Gastroesophageal sphincter (tissue), 4 donors: ENCODE results near the gene CELA1. TPM values are rescaled to one million over a fixed set of nuclear protein-coding genes. Genes with fewer than 3 reads are reported as not detected.

ENCODE experiments used
- ATAC-seq: fragments of 150-250 bp; one replicate; pipeline ENCODE4 v1.9.1; 2016; ENCODE audit warnings: mild to moderate bottlenecking, moderate library complexity
- H3K27ac ChIP-seq, 4 donors: fragments of 200-600 bp; sonication (generic) in 3 of 4; 1 replicate in 3 of 4; 2 replicates in 1 of 4; pipeline ENCODE4 v1.5.1; 2016 to 2019
- H3K27me3 ChIP-seq: fragments of 200-600 bp; sonication (generic); one replicate; pipeline ENCODE4 v1.5.1; 2019
- H3K36me3 ChIP-seq, 2 donors: fragments of 200-600 bp; sonication (generic); one replicate each; pipeline ENCODE4 v1.5.1; 2019; ENCODE audit warnings: control low read depth in 1 of 2
- H3K4me1 ChIP-seq, 3 donors: fragments of 200-600 bp; sonication (generic); 1 replicate in 2 of 3; 2 replicates in 1 of 3; pipeline ENCODE4 v1.5.1; 2016 to 2019; ENCODE audit warnings: control low read depth in 2 of 3
- H3K4me3 ChIP-seq, 2 donors: fragments of 200-600 bp; sonication (generic); one replicate each; pipeline ENCODE4 v1.5.1; 2019; ENCODE audit warnings: mild to moderate bottlenecking in 1 of 2, moderate library complexity in 1 of 2
- H3K9me3 ChIP-seq, 3 donors: fragments of 200-600 bp; sonication (generic); one replicate each; pipeline ENCODE4 v1.5.1; 2017 to 2019; ENCODE audit warnings: control low read depth in 2 of 3
- CTCF ChIP-seq, 4 experiments: fragments of 200-600 bp in 2 of 4; fragments of 450-650 bp in 2 of 4; sonication (generic) in 1 of 4; IDR thresholded peaks; one replicate each; pipeline ENCODE4 v1.5.1; 2017 to 2019; ENCODE audit warnings: antibody characterized with exemption in 4 of 4, mild to moderate bottlenecking in 2 of 4, moderate library complexity in 2 of 4
- EP300 ChIP-seq: sonication (generic); formaldehyde crosslinking; IDR thresholded peaks from one replicate; pipeline ENCODE4 v1.6.1; 2017; ENCODE audit warnings: antibody characterized with exemption, mild to moderate bottlenecking
- POLR2A ChIP-seq, 2 donors: fragments of 450-650 bp; IDR thresholded peaks; one replicate each; pipeline ENCODE4 v1.6.1; 2017; ENCODE audit warnings: antibody characterized with exemption in 2 of 2, mild to moderate bottlenecking in 2 of 2, moderate library complexity in 1 of 2
- POLR2AphosphoS5 ChIP-seq: sonication (generic); formaldehyde crosslinking; IDR thresholded peaks from one replicate; pipeline ENCODE4 v1.6.1; 2017; ENCODE audit warnings: antibody characterized with exemption
- WGBS, 2 donors: methylation state at CpG; one replicate each; pipeline ENCODE4 v1.1.5; 2018; ENCODE audit warnings: low coverage in 1 of 2; 5-methylcytosine and 5-hydroxymethylcytosine counted together
- total RNA-seq, 4 donors: library from RNA; depleted of rRNA; stranded (reverse); fragments of >200 nt; gene quantifications; one replicate each; pipeline ENCODE4 v1.1.0, GENCODE V29; 2016

Gene CELA1
- total RNA-seq, 4 donors from 2014 or later: not detected

GRCh38 chr12:51388069-51388799 is 41.8 kb upstream of the CELA1 start:
- H3K4me1 ChIP-seq: peaks cover 0 to 15% (median 11%) of the 10 kb centered on the region in 3 donors
- H3K36me3 ChIP-seq: no peaks in the 10 kb centered on the region
- TF ChIP-seq POLR2A (IDR thresholded peaks at IDR 0.05): no peak
- TF ChIP-seq POLR2AphosphoS5: no peak
- no peak for TF ChIP-seq CTCF (IDR thresholded peaks at IDR 0.05)
- TF ChIP-seq EP300: no peak
- no peak overlapping the region for H3K4me3 ChIP-seq
- no peaks in the 10 kb centered on the region for H3K9me3 ChIP-seq
- peaks cover 28% of the 10 kb centered on the region for H3K27me3 ChIP-seq
- H3K27ac ChIP-seq: no peak overlapping the region
- ATAC-seq: peak; percentile 22
- 52 to 65% methylated on average over 9 to 10 of the region's 10 CpGs for WGBS, 2 donors

GRCh38 chr12:51386351-51386750 is 39.9 kb upstream of the CELA1 start:
- no peak for ATAC-seq
- no peak for TF ChIP-seq CTCF (IDR thresholded peaks at IDR 0.05)
- no peak for TF ChIP-seq EP300
- TF ChIP-seq POLR2AphosphoS5: no peak
- TF ChIP-seq POLR2A (IDR thresholded peaks at IDR 0.05): no peak
- Histone ChIP-seq H3K4me3 (no peak overlapping the region), H3K27ac (no peak overlapping the region), H3K4me1 (peaks cover 0 to 18% (median 5%) of the 10 kb centered on the region in 3 donors), H3K36me3 (no peaks in the 10 kb centered on the region), H3K9me3 (no peaks in the 10 kb centered on the region), H3K27me3 (peaks cover 10% of the 10 kb centered on the region)
- 67 to 83% methylated on average over 1 to 3 of the region's 4 CpGs for WGBS, 2 donors

- 64 to 88% methylated on average over 4 to 5 of the region's 6 CpGs for WGBS, 2 donors
- no peak overlapping the region for H3K4me3 ChIP-seq
- H3K4me1 ChIP-seq: peaks cover 0 to 13% (median 0%) of the 10 kb centered on the region in 3 donors
- H3K27me3 ChIP-seq: no peaks in the 10 kb centered on the region
- no peaks in the 10 kb centered on the region for H3K36me3 ChIP-seq
- no peak for TF ChIP-seq POLR2A (IDR thresholded peaks at IDR 0.05)
- no peak overlapping the region for H3K27ac ChIP-seq
- no peaks in the 10 kb centered on the region for H3K9me3 ChIP-seq
- no peak for ATAC-seq
Measured at GRCh38 chr12:51383269-51383905, 36.9 kb upstream of the CELA1 start.

- H3K9me3 ChIP-seq: no peaks in the 10 kb centered on the region
- no peak overlapping the region for H3K27ac ChIP-seq
- no peak overlapping the region for H3K4me3 ChIP-seq
- peaks cover 0 to 13% (median 0%) of the 10 kb centered on the region in 3 donors for H3K4me1 ChIP-seq
- H3K27me3 ChIP-seq: no peaks in the 10 kb centered on the region
- ATAC-seq: no peak
- no peak for TF ChIP-seq POLR2A (IDR thresholded peaks at IDR 0.05)
- TF ChIP-seq POLR2AphosphoS5: no peak
- no peak for TF ChIP-seq CTCF (IDR thresholded peaks at IDR 0.05)
- no peak for TF ChIP-seq EP300
- H3K36me3 ChIP-seq: no peaks in the 10 kb centered on the region
- 89 to 93% methylated on average over 7 of the region's 7 CpGs for WGBS, 2 donors
Measured at GRCh38 chr12:51382173-51382572, 35.7 kb upstream of the CELA1 start.

DNA sequence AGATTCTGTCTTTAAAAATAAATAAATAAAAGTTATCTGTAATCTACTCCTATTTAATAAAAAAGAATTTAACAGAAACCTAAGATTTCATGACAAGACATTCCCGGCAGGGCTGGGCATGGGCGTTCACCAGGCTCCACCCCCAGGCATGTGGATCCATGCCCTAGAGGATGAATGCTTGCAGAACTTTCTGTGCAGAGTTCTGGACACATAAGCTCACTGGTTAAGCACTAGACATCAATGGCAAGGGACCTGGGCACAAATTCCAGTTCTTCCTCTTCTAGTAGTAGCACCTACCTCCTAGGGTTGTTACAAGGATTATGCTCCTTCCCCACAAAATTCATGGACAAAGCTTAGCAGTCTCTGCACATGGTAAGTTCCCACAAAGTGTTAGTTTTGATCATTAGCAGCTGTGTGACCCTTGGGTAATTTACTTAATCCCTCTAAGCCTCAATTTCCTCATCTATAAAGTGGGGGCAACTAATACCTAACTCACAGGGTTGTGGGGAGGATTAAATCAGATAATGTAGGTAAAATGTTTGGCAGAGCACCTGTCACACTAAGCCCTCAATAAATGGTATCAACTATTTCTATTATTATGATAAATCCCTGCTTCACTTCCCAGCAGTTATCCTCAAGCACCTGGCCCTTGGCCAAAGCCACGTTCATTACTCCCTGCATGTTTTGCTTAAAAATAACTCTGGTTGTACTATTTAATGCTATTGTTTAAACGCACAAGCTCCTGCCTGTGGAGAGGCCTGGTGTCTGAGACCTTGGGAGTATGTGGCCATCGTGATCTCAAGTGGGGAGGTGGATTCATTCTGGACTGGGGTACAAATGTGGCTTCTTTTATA is 35.0 kb upstream of the CELA1 start:
- Histone ChIP-seq H3K4me1 (peaks cover 0 to 13% (median 0%) of the 10 kb centered on the region in 3 donors), H3K27ac (no peak overlapping the region), H3K27me3 (no peaks in the 10 kb centered on the region), H3K4me3 (no peak overlapping the region), H3K36me3 (no peaks in the 10 kb centered on the region), H3K9me3 (no peaks in the 10 kb centered on the region)
- WGBS, 2 donors: 14 to 39% methylated on average over 3 to 5 of the region's 5 CpGs
- no peak for ATAC-seq
- TF ChIP-seq CTCF (IDR thresholded peaks at IDR 0.05): no peak
- no peak for TF ChIP-seq POLR2A (IDR thresholded peaks at IDR 0.05)
- no peak for TF ChIP-seq POLR2AphosphoS5
- no peak for TF ChIP-seq EP300
